Neuronal stem cell (in vitro differentiated cells): ENCODE measurements around the gene SMAD6.

Experiments
- DNase-seq: peaks from one replicate; pipeline ENCODE4 v3.0.0-alpha.2; 2013; ENCODE audit warnings: low spot score
- H2AFZ ChIP-seq: one replicate; pipeline ENCODE4 v1.6.1; 2013; ENCODE audit warnings: mild to moderate bottlenecking, low read length, inconsistent platforms
- H2AK5ac ChIP-seq: 2 replicates; pipeline ENCODE4 v1.6.1; 2013; ENCODE audit warnings: low read depth, mild to moderate bottlenecking, inconsistent platforms, low read length, moderate library complexity, mixed read lengths
- H2BK120ac ChIP-seq: 2 replicates; pipeline ENCODE4 v1.6.1; 2013; ENCODE audit warnings: low read depth, mild to moderate bottlenecking, inconsistent platforms, low read length, moderate library complexity, mixed read lengths
- H2BK12ac ChIP-seq: one replicate; pipeline ENCODE4 v1.6.1; 2013; ENCODE audit warnings: low read length, inconsistent platforms
- H2BK15ac ChIP-seq: 2 replicates; pipeline ENCODE4 v1.6.1; 2013; ENCODE audit warnings: mild to moderate bottlenecking, low read length, inconsistent platforms, mixed read lengths
- H2BK5ac ChIP-seq: one replicate; pipeline ENCODE4 v1.6.1; 2013; ENCODE audit warnings: inconsistent platforms, mild to moderate bottlenecking, low read length, moderate library complexity
- H3K14ac ChIP-seq: one replicate; pipeline ENCODE4 v1.6.1; 2013; ENCODE audit warnings: low read length, inconsistent platforms
- H3K18ac ChIP-seq: 2 replicates; pipeline ENCODE4 v1.6.1; 2013; ENCODE audit warnings: low read length, inconsistent platforms
- H3K23ac ChIP-seq: 2 replicates; pipeline ENCODE4 v1.6.1; 2013; ENCODE audit warnings: low read depth, mild to moderate bottlenecking, mixed read lengths, low read length, inconsistent platforms; ENCODE audit not compliant: poor library complexity
- H3K27ac ChIP-seq: replicated peaks from 3 replicates; pipeline ENCODE4 v1.5.1; 2013; ENCODE audit warnings: low read length, inconsistent platforms
- H3K27me3 ChIP-seq, 3 experiments: 2 replicates each; pipeline ENCODE4 v1.6.1; 2013; ENCODE audit warnings: low read length in 3 of 3, mild to moderate bottlenecking in 2 of 3, inconsistent platforms in 1 of 3, low read depth in 1 of 3, mixed read lengths in 1 of 3, moderate library complexity in 1 of 3; ENCODE audit not compliant: control insufficient read depth in 3 of 3, insufficient read depth in 3 of 3
- H3K36me3 ChIP-seq, 2 donors: replicated peaks in 1 of 2; 2 replicates each; pipeline ENCODE4 v1.6.1; 2013; ENCODE audit warnings: low read length in 2 of 2; ENCODE audit not compliant: control insufficient read depth in 2 of 2, insufficient read depth in 2 of 2
- H3K4ac ChIP-seq: 2 replicates; pipeline ENCODE4 v1.6.1; 2013; ENCODE audit warnings: inconsistent platforms, mild to moderate bottlenecking, low read length, moderate library complexity
- H3K4me1 ChIP-seq, 2 donors: 1 replicate in 1 of 2; 2 replicates in 1 of 2; pipeline ENCODE4 v1.6.1; 2013; ENCODE audit warnings: low read length in 2 of 2, low read depth in 1 of 2; ENCODE audit not compliant: control insufficient read depth in 2 of 2, insufficient read depth in 1 of 2
- H3K4me2 ChIP-seq: one replicate; pipeline ENCODE4 v1.6.1; 2013; ENCODE audit warnings: mild to moderate bottlenecking, low read length, inconsistent platforms; ENCODE audit not compliant: insufficient read depth, poor library complexity, severe bottlenecking
- H3K4me3 ChIP-seq, 2 donors: 2 replicates each; pipeline ENCODE4 v1.5.1; 2013; ENCODE audit warnings: low read length in 2 of 2, mild to moderate bottlenecking in 2 of 2, inconsistent platforms in 1 of 2, moderate library complexity in 1 of 2
- H3K79me1 ChIP-seq: one replicate; pipeline ENCODE4 v1.6.1; 2013; ENCODE audit warnings: low read depth, mild to moderate bottlenecking, inconsistent platforms, low read length, moderate library complexity
- H3K9ac ChIP-seq: one replicate; pipeline ENCODE4 v1.6.1; 2013; ENCODE audit warnings: mild to moderate bottlenecking, low read depth, low read length, inconsistent platforms; ENCODE audit not compliant: poor library complexity
- H3K9me3 ChIP-seq, 2 donors: replicated peaks in 1 of 2; 2 replicates each; pipeline versions ENCODE3 to v1.6.1; 2013; ENCODE audit warnings: low read length in 2 of 2, mild to moderate bottlenecking in 2 of 2, inconsistent platforms in 1 of 2, low read depth in 1 of 2, mixed read lengths in 1 of 2, moderate library complexity in 1 of 2; ENCODE audit not compliant: control insufficient read depth in 2 of 2, insufficient read depth in 1 of 2
- H4K8ac ChIP-seq: one replicate; pipeline ENCODE4 v1.6.1; 2013; ENCODE audit warnings: low read depth, mild to moderate bottlenecking, inconsistent platforms, low read length, moderate library complexity
- H4K91ac ChIP-seq: one replicate; pipeline ENCODE4 v1.6.1; 2013; ENCODE audit warnings: low read length, low read depth, mild to moderate bottlenecking, inconsistent platforms; ENCODE audit not compliant: poor library complexity
- WGBS, 2 donors: extraction: QIAGEN DNeasy Blood & Tissue Kit; methylation state at CpG; one replicate each; pipeline ENCODE4 v1.1.7; 2013; ENCODE audit warnings: missing lambda C conversion rate in 2 of 2, mixed read lengths in 1 of 2; ENCODE audit not compliant: insufficient read length in 2 of 2, insufficient replicate concordance in 1 of 2; ENCODE audit errors: extremely low coverage in 2 of 2; 5-methylcytosine and 5-hydroxymethylcytosine counted together

The SMAD6 gene

GRCh38 chr15:66698971-66699370 is 3.1 kb upstream of the SMAD6 start:
- no peaks in the 10 kb centered on the region for H3K36me3 ChIP-seq
- H3K4me3 ChIP-seq: no peak overlapping the region
- peaks cover 2 to 10% of the 10 kb centered on the region in 2 donors for H3K4me1 ChIP-seq
- H3K9ac ChIP-seq: no peak overlapping the region
- H3K4ac ChIP-seq: no peak overlapping the region
- H2AK5ac ChIP-seq: no peak overlapping the region
- H3K9me3 ChIP-seq: no peaks in the 10 kb centered on the region
- H4K8ac ChIP-seq: no peak overlapping the region
- no peak overlapping the region for H3K14ac ChIP-seq
- H3K18ac ChIP-seq: no peak overlapping the region
- DNase-seq: no peak
- no peak overlapping the region for H2BK12ac ChIP-seq
- H4K91ac ChIP-seq: no peak overlapping the region
- no peak overlapping the region for H3K4me2 ChIP-seq
- H3K27me3 ChIP-seq: peaks cover 0 to 15% (median 6%) of the 10 kb centered on the region in 3 experiments
- no peak overlapping the region for H2BK15ac ChIP-seq
- no peaks in the 10 kb centered on the region for H3K79me1 ChIP-seq
- H3K23ac ChIP-seq: no peak overlapping the region
- H2BK5ac ChIP-seq: no peak overlapping the region
- no peak overlapping the region for H3K27ac ChIP-seq
- no peak overlapping the region for H2BK120ac ChIP-seq
- WGBS, 2 donors: no CpG with 5 or more reads among the region's 6 CpGs
- no peak overlapping the region for H2AFZ ChIP-seq

GRCh38 chr15:66700412-66700801 is 1.6 kb upstream of the SMAD6 start:
- Histone ChIP-seq H2AK5ac (no peak overlapping the region), H3K4ac (no peak overlapping the region), H3K9ac (no peak overlapping the region), H4K8ac (no peak overlapping the region), H3K18ac (peak overlapping the region; percentile 49), H2BK5ac (no peak overlapping the region), H3K9me3 (no peaks in the 10 kb centered on the region), H3K4me2 (peak overlapping the region; percentile 79), H3K14ac (no peak overlapping the region), H3K27me3 (peaks cover 0 to 27% (median 0%) of the 10 kb centered on the region in 3 experiments), H2BK12ac (no peak overlapping the region), H3K4me3 (peak overlapping the region; percentile 52 to 81), H2BK15ac (peak overlapping the region; percentile 7), H3K79me1 (no peaks in the 10 kb centered on the region), H3K27ac (no peak overlapping the region), H3K4me1 (peaks cover 8 to 18% of the 10 kb centered on the region in 2 donors), H3K36me3 (no peaks in the 10 kb centered on the region), H4K91ac (no peak overlapping the region), H2BK120ac (no peak overlapping the region), H3K23ac (no peak overlapping the region), H2AFZ (peak overlapping the region; percentile 94)
- whole genome bisulfite sequencing, 2 donors: no CpG with 5 or more reads among the region's 13 CpGs
- no peak for DNase-seq

- no peaks in the 10 kb centered on the region for H3K79me1 ChIP-seq
- no peak overlapping the region for H2BK120ac ChIP-seq
- no peaks in the 10 kb centered on the region for H3K36me3 ChIP-seq
- no peak overlapping the region for H4K91ac ChIP-seq
- H3K18ac ChIP-seq: peak overlapping the region; percentile 94
- H3K23ac ChIP-seq: no peak overlapping the region
- no peak overlapping the region for H3K4ac ChIP-seq
- H3K9me3 ChIP-seq: no peaks in the 10 kb centered on the region
- peak overlapping the region; percentile 94 for H2AFZ ChIP-seq
- H3K9ac ChIP-seq: peak overlapping the region; percentile 78
- H3K4me3 ChIP-seq: peak overlapping the region; percentile 55 to 81
- DNase-seq: peak; percentile 93
- H4K8ac ChIP-seq: no peak overlapping the region
- H2AK5ac ChIP-seq: no peak overlapping the region
- H3K14ac ChIP-seq: no peak overlapping the region
- H3K4me2 ChIP-seq: peak overlapping the region; percentile 89
- H2BK5ac ChIP-seq: no peak overlapping the region
- no peak overlapping the region for H2BK12ac ChIP-seq
- peak overlapping the region; percentile 0 for H3K27ac ChIP-seq
- no CpG with 5 or more reads among the region's 68 CpGs for WGBS, 2 donors
- peaks cover 8 to 18% of the 10 kb centered on the region in 2 donors for H3K4me1 ChIP-seq
- peak overlapping the region; percentile 7 for H2BK15ac ChIP-seq
- H3K27me3 ChIP-seq: peaks cover 0 to 31% (median 0%) of the 10 kb centered on the region in 3 experiments
These were observed 1.1 kb upstream of the SMAD6 start for GRCh38 chr15:66700802-66701421.

GRCh38 chr15:66701422-66702034 is 508 bp upstream of the SMAD6 start:
- peak; percentile 67 for DNase-seq
- no peaks in the 10 kb centered on the region for H3K79me1 ChIP-seq
- H2BK120ac ChIP-seq: no peak overlapping the region
- H4K8ac ChIP-seq: no peak overlapping the region
- H3K9ac ChIP-seq: peak overlapping the region; percentile 89
- H2BK15ac ChIP-seq: peak overlapping the region; percentile 2
- peak overlapping the region; percentile 89 for H3K4me2 ChIP-seq
- no peaks in the 10 kb centered on the region for H3K36me3 ChIP-seq
- no peaks in the 10 kb centered on the region for H3K9me3 ChIP-seq
- peak overlapping the region; percentile 85 for H2AFZ ChIP-seq
- no peak overlapping the region for H2BK5ac ChIP-seq
- peak overlapping the region; percentile 55 to 80 for H3K4me3 ChIP-seq
- H3K14ac ChIP-seq: no peak overlapping the region
- H2AK5ac ChIP-seq: no peak overlapping the region
- WGBS, 2 donors: no CpG with 5 or more reads among the region's 48 CpGs
- no peak overlapping the region for H3K4ac ChIP-seq
- no peak overlapping the region for H2BK12ac ChIP-seq
- no peak overlapping the region for H3K23ac ChIP-seq
- H3K4me1 ChIP-seq: peaks cover 10 to 24% of the 10 kb centered on the region in 2 donors
- H4K91ac ChIP-seq: no peak overlapping the region
- peaks cover 0 to 31% (median 0%) of the 10 kb centered on the region in 3 experiments for H3K27me3 ChIP-seq
- peak overlapping the region; percentile 94 for H3K18ac ChIP-seq
- H3K27ac ChIP-seq: peak overlapping the region; percentile 0
